ENCODE data around the gene SLC7A7.

DNA sequence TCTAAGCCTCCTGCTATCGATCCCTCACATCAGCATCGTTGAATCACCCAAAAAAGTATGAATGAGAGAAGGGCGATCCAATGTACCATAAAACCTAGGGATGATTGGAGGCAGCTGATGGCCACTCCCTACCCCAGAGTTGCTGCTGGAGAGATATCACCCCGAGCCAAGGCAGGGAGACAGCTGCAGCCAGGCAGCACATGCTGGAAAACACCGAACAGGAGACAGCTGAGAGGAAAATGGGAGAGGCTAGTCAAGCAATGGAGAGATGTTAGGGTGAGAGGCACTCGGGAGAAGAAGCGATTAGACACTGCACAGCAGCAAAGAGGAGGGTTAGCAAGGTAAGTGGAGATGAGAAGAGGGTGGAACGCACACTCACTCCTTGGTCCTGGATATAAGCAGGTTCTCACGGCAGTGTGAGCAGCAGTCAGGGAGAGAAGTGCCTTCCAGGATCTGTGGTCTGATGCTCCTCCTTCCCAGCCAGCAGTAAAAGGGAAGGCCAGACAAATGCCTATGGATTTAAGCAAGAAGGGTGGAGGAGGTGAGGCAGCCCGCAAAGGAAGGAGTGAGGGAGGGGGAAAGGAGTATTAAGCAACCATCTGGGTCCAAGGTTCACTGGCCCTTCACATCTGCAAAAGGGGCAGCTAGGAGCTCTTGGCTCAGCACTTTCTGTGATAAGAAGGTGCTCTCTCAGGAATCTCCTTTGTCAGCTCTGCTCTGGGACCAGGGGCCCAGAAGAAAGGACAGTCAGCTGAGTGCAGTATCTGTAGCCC lies at the start of gene SLC7A7:
- no peak for TF ChIP-seq EZH2 (IDR thresholded peaks at IDR 0.05; ENCODE audit: insufficient read depth, poor library complexity, severe bottlenecking)
- TF ChIP-seq EZH2phosphoT487 (IDR thresholded peaks at IDR 0.05; ENCODE audit: insufficient read depth, low read depth): no peak

Measured in GM23248 (cell line).